Cardiac septum (tissue), 1 donor: ENCODE data around the gene HSPG2. TPM values are rescaled to one million over a fixed set of nuclear protein-coding genes. Genes with fewer than 3 reads are reported as not detected.
"Not testable (repeated sequence)": the region's sequence is repeated elsewhere in the genome, so short reads cannot be mapped to it uniquely, and the experiment has no call there.

ENCODE experiments used
- DNase-seq: peaks from one replicate; pipeline ENCODE4 v3.0.0-alpha.2; 2020; ENCODE audit warnings: low spot score
- intact Hi-C: fragments of 100-400 bp; cut with DNase I; formaldehyde crosslinking; loops from one replicate; pipeline ENCODE4 v1.14.0; 2022
- total RNA-seq: library from RNA; stranded (reverse); fragmentation: NEBNext Ultra II Directional; extraction: Animal tissue kit (Norgen Biotek cat#: 25700); gene quantifications from one replicate; pipeline ENCODE4 v1.2.1, GENCODE V29; 2021
- donor health status: DM: no; HTN: no; CAD: no.

The HSPG2 gene
- total RNA-seq, 1 donor from 2014 or later, result 506 TPM

GRCh38 chr1:21842606-21843162 is 94.4 kb downstream of the HSPG2 start:
- no peak for DNase-seq
- intact Hi-C loops, result no loop called here

GRCh38 chr1:21841852-21842466 is 95.2 kb downstream of the HSPG2 start:
- no peak for DNase-seq
- intact Hi-C loops, result no loop called here

- DNase-seq, result no peak
These were observed 96.1 kb downstream of the HSPG2 start for GRCh38 chr1:21840981-21841380.

GRCh38 chr1:21839337-21840037 is 97.6 kb downstream of the HSPG2 start:
- intact Hi-C loops, result no loop called here
- DNase-seq, result no peak

More at GRCh38 chr1:21840981-21841380, 96.1 kb downstream of the HSPG2 start:
- intact Hi-C loops, result no loop called here

- intact Hi-C loops, result no loop called here
- no peak for DNase-seq
These were observed 98.6 kb downstream of the HSPG2 start for GRCh38 chr1:21838359-21839157.

- DNase-seq, result no peak
- intact Hi-C loops, result no loop called here
These were observed 99.6 kb downstream of the HSPG2 start for GRCh38 chr1:21837476-21837875.

- DNase-seq, result no peak
These were observed 100.4 kb downstream of the HSPG2 start for GRCh38 chr1:21836729-21837128.

GRCh38 chr1:21836010-21836409 is 101.1 kb downstream of the HSPG2 start:
- no peak for DNase-seq
- intact Hi-C loops, result no loop called here

More at GRCh38 chr1:21836729-21837128, 100.4 kb downstream of the HSPG2 start:
- intact Hi-C loops, result no loop called here

GRCh38 chr1:21834666-21835065 is 102.4 kb downstream of the HSPG2 start:
- intact Hi-C loops, result no loop called here
- no peak for DNase-seq

- intact Hi-C loops, result no loop called here
- DNase-seq, result no peak
These were observed 103.0 kb downstream of the HSPG2 start for GRCh38 chr1:21834094-21834493.

- no peak for DNase-seq
- intact Hi-C loops, result no loop called here
These were observed 103.6 kb downstream of the HSPG2 start for GRCh38 chr1:21833392-21833976.

- intact Hi-C loops, result no loop called here
- DNase-seq, result no peak
These were observed 105.6 kb downstream of the HSPG2 start for GRCh38 chr1:21831454-21831970.

GRCh38 chr1:21830792-21831453 is 106.2 kb downstream of the HSPG2 start:
- intact Hi-C loops, result no loop called here

GRCh38 chr1:21829294-21829693 is 107.8 kb downstream of the HSPG2 start:
- intact Hi-C loops, result no loop called here
- DNase-seq, result no peak

More at GRCh38 chr1:21830792-21831453, 106.2 kb downstream of the HSPG2 start:
- no peak for DNase-seq

GRCh38 chr1:21828506-21829210 is 108.5 kb downstream of the HSPG2 start:
- intact Hi-C loops, result no loop called here
- no peak for DNase-seq

GRCh38 chr1:21828075-21828474 is 109.0 kb downstream of the HSPG2 start:
- intact Hi-C loops, result no loop called here
- DNase-seq, result no peak

- intact Hi-C loops, result no loop called here
- no peak for DNase-seq
These were observed 109.9 kb downstream of the HSPG2 start for GRCh38 chr1:21827141-21827679.

- DNase-seq, intact Hi-C loops: not testable (repeated sequence)
These were observed 110.4 kb downstream of the HSPG2 start for GRCh38 chr1:21826694-21827093.
